Brain microvascular endothelial cell (primary cell): ENCODE results near the gene CALU.

Experiments
- DNase-seq: peaks from one replicate; pipeline ENCODE4 v3.0.0-alpha.2; 2020
- H3K27ac ChIP-seq: fragments of 250-450 bp; sonication (Bioruptor Pico); 2 replicates; pipeline ENCODE4 v1.5.1; 2020; ENCODE audit warnings: mild to moderate bottlenecking, moderate library complexity
- H3K27me3 ChIP-seq: fragments of 250-450 bp; sonication (Bioruptor Pico); replicated peaks from 2 replicates; pipeline ENCODE4 v1.5.1; 2020; ENCODE audit warnings: mild to moderate bottlenecking
- H3K36me3 ChIP-seq: fragments of 250-450 bp; sonication (Bioruptor Pico); replicated peaks from 2 replicates; pipeline ENCODE4 v1.5.1; 2020; ENCODE audit warnings: mild to moderate bottlenecking
- H3K4me3 ChIP-seq: 2 replicates; pipeline ENCODE4 v1.5.1; 2011; ENCODE audit warnings: low read depth, mild to moderate bottlenecking, control low read depth, low read length, moderate library complexity
- in situ Hi-C: cut with HindIII; loops from 2 replicates; pipeline ENCODE4 v1.10.0; 2017; ENCODE audit warnings: low sequenced_read_pairs, low pct_ligation_motif_present
- TF ChIP-seq, protein P1 (sequence below): IDR thresholded peaks from 2 replicates; pipeline ENCODE4 v1.5.1; 2011; ENCODE audit warnings: low read depth, mild to moderate bottlenecking, moderate library complexity, low read length, control low read depth, inconsistent platforms; ENCODE audit errors: missing control alignments

Gene CALU

DNA sequence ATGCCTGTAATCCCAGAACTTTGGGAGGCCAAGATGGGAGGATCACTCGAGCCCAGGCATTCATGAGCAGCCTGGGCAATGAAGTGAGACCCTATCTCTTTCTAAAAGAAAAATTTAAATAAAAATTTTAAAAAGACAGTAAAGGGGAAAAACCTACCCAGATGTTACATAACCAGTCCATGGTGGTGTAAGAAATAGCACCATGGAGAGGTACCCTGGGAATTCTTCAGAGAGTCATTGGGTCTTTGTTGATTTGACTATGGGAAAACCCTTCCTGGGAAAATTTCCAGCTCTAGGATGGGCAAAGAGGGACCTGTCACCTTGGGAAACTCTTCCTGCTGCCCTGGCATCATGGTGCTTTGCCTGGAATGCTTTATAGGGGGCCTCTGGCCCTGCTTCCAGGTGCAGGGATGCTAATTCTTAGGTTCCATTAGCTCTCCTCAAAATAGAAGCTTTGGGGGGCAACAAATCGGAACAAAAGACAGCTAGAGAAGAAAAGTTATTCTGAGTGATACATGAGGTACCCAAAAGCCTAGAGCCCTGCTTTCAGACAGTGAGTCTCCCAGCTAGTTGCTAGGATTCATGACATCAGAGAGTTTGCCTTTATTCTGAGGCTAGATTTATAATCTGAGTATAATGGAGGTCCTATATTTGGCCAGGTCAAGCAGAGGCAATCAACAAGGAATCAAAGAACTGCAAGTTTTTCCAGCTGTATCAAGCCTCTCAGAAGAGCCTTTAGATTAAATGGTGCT lies 62.7 kb downstream of the CALU start:
- in situ Hi-C loops: no loop called here
- TF ChIP-seq, protein P1, sequence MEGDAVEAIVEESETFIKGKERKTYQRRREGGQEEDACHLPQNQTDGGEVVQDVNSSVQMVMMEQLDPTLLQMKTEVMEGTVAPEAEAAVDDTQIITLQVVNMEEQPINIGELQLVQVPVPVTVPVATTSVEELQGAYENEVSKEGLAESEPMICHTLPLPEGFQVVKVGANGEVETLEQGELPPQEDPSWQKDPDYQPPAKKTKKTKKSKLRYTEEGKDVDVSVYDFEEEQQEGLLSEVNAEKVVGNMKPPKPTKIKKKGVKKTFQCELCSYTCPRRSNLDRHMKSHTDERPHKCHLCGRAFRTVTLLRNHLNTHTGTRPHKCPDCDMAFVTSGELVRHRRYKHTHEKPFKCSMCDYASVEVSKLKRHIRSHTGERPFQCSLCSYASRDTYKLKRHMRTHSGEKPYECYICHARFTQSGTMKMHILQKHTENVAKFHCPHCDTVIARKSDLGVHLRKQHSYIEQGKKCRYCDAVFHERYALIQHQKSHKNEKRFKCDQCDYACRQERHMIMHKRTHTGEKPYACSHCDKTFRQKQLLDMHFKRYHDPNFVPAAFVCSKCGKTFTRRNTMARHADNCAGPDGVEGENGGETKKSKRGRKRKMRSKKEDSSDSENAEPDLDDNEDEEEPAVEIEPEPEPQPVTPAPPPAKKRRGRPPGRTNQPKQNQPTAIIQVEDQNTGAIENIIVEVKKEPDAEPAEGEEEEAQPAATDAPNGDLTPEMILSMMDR: no peak
- H3K4me3 ChIP-seq: no peak overlapping the region
- no peaks in the 10 kb centered on the region for H3K27me3 ChIP-seq
- no peak for DNase-seq
- H3K27ac ChIP-seq: no peak overlapping the region
- no peaks in the 10 kb centered on the region for H3K36me3 ChIP-seq

DNA sequence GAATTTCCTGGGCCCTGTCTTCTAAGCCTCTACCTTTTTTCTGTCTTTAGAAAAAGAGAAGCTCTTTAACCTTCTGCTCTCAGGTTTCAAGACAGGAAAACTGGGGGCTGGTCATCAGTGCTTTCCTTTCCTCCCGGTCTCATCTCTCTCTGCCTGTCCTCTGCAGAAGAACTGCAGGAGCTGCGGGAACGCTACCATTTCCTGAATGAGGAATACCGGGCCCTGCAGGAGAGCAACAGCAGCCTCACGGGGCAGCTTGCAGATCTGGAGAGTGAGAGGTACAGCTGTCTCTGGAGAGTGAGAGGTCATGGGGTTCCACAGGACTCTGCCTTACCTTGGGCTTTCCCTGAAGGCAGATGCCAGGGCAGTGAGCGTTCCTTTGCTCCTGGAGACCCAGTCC lies 65.3 kb downstream of the CALU start:
- TF ChIP-seq, protein P1: no peak

DNA sequence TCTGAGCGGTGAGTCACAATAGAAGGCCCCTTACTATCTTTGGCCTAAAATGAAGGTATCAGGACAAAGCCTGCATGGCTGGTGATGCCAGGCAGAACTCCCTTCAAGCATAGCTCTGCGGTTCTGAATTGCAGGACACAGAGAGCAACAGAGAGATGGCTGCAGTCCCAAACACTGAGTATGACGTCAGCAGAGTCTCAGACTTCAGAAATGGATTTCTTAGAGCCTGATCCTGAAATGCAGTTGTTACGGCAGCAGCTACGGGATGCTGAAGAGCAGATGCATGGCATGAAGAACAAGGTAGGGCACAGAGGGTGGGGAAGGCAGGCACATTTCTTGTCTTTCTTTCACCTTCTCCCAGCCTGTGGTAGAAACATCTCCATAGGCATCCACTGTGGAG lies 66.1 kb downstream of the CALU start:
- Histone ChIP-seq H3K4me3 (no peak overlapping the region), H3K36me3 (no peaks in the 10 kb centered on the region)
- DNase-seq: no peak

More for the DNA sequence above, 65.3 kb downstream of the CALU start:
- Histone ChIP-seq H3K4me3 (no peak overlapping the region), H3K27me3 (no peaks in the 10 kb centered on the region), H3K27ac (no peak overlapping the region), H3K36me3 (no peaks in the 10 kb centered on the region)
- in situ Hi-C loops: no loop called here
- DNase-seq: no peak

DNA sequence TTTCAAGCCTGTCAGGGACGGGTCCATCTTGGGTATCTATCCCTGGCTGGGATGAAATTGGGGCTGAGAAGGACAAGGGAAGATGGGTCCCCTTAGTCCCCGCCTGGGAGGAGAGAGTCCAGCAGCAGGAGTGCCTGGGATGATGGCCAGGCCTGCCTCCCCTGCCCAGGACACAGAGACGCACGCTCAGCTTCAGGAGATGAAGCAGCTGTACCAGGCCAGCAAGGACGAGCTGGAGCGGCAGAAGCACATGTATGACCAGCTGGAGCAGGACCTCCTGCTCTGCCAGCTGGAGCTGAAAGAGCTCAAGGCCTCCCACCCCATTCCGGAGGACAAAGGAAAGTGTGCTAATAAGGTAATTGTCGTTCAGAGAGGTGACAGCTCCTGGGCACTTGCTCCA lies 68.0 kb downstream of the CALU start:
- no peaks in the 10 kb centered on the region for H3K36me3 ChIP-seq
- in situ Hi-C loops: no loop called here
- TF ChIP-seq, protein P1: no peak

More for the DNA sequence above, 66.1 kb downstream of the CALU start:
- TF ChIP-seq, protein P1: no peak
- in situ Hi-C loops: no loop called here
- Histone ChIP-seq H3K27ac (no peak overlapping the region), H3K27me3 (no peaks in the 10 kb centered on the region)

DNA sequence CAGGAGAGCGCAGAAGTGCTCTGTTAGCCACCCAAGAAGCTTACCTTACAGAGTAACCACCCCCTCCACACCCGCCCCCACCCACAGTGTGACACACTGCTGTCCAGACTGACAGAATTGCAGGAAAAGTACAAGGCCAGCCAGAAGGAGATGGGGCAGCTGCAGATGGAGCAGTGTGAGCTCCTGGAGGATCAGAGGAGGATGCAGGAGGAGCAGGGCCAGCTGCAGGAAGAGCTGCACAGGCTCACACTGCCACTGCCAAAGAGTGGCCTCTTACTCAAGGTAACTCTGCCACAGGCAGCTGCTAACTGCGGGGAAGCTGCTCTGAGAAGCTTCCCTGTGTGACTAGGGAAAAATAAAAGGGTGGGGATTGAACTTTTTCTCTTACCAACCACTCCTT lies 70.2 kb downstream of the CALU start:
- H3K27ac ChIP-seq: no peak overlapping the region
- H3K27me3 ChIP-seq: no peaks in the 10 kb centered on the region
- H3K36me3 ChIP-seq: no peaks in the 10 kb centered on the region
- TF ChIP-seq, protein P1: no peak
- in situ Hi-C loops: no loop called here
- DNase-seq: no peak
- no peak overlapping the region for H3K4me3 ChIP-seq

More for the DNA sequence above, 68.0 kb downstream of the CALU start:
- Histone ChIP-seq H3K27me3 (no peaks in the 10 kb centered on the region), H3K4me3 (no peak overlapping the region), H3K27ac (no peak overlapping the region)
- DNase-seq: no peak

DNA sequence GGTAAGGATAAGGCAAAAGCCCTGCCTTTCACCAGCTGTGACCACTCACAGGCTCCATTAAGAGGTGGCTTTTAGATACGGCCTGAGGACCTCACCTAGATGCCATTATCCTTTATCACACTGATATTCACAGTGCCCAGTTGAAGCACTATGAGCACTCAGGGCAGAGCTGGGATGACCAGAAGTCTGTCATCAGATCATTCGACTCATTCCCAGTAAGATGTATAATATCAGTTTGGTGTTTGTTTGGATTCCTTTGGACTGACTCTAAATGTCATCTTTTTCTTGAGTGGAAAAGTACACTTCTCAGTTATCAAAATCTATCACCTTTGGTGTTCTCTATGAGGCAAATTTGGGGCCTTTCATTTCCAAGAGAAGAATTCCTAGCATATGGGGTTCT lies 71.3 kb downstream of the CALU start:
- TF ChIP-seq, protein P1: no peak
- no peak overlapping the region for H3K27ac ChIP-seq
- DNase-seq: no peak
- in situ Hi-C loops: no loop called here
- H3K4me3 ChIP-seq: no peak overlapping the region
- no peaks in the 10 kb centered on the region for H3K27me3 ChIP-seq
- no peaks in the 10 kb centered on the region for H3K36me3 ChIP-seq
